HepG2 (cell line): ENCODE data around the gene DTX4. TPM values are rescaled to one million over a fixed set of nuclear protein-coding genes. Genes with fewer than 3 reads are reported as not detected.

ENCODE experiments used
- HIVEP1 ChIP-seq: sonication (generic); formaldehyde crosslinking; IDR thresholded peaks from 2 replicates; pipeline ENCODE4 v1.4.0; 2020; ENCODE audit warnings: mild to moderate bottlenecking, missing genetic modification reagents
- HOXA3 ChIP-seq: sonication (generic); formaldehyde crosslinking; IDR thresholded peaks from 2 replicates; pipeline ENCODE4 v1.5.0; 2020; ENCODE audit warnings: missing genetic modification reagents
- JDP2 ChIP-seq: sonication (generic); formaldehyde crosslinking; IDR thresholded peaks from 2 replicates; pipeline ENCODE4 v1.8.1; 2022; ENCODE audit warnings: missing genetic modification reagents, borderline replicate concordance
- MYNN ChIP-seq: sonication (generic); formaldehyde crosslinking; IDR thresholded peaks from 2 replicates; pipeline ENCODE4 v1.4.0; 2020; ENCODE audit warnings: mild to moderate bottlenecking, low read depth, missing genetic modification reagents
- TAF15 ChIP-seq: fragments of 200-400 bp; formaldehyde crosslinking; IDR thresholded peaks from one replicate; pipeline ENCODE4 v1.6.1; 2018; ENCODE audit warnings: mild to moderate bottlenecking, low read depth, low read length; ENCODE audit not compliant: poor library complexity, severe bottlenecking
- ZNF33B ChIP-seq: sonication (generic); formaldehyde crosslinking; IDR thresholded peaks from 2 replicates; pipeline ENCODE4 v1.5.1; 2020; ENCODE audit warnings: mild to moderate bottlenecking, missing genetic modification reagents
- ZNF556 ChIP-seq: sonication (generic); formaldehyde crosslinking; IDR thresholded peaks from 2 replicates; pipeline ENCODE4 v1.4.0; 2020; ENCODE audit warnings: mild to moderate bottlenecking, missing genetic modification reagents, borderline replicate concordance
- ZNF598 ChIP-seq: sonication (generic); formaldehyde crosslinking; IDR thresholded peaks from 2 replicates; pipeline ENCODE4 v1.5.1; 2020; ENCODE audit warnings: mild to moderate bottlenecking, missing genetic modification reagents, borderline replicate concordance
- ZNF777 ChIP-seq: sonication (generic); formaldehyde crosslinking; IDR thresholded peaks from 2 replicates; pipeline ENCODE4 v1.4.0; 2020; ENCODE audit warnings: missing genetic modification reagents
- ZNF883 ChIP-seq: sonication (generic); formaldehyde crosslinking; IDR thresholded peaks from 2 replicates; pipeline ENCODE4 v1.5.1; 2020; ENCODE audit warnings: mild to moderate bottlenecking, missing genetic modification reagents; ENCODE audit errors: not compliant biosample characterization
- polyA plus RNA-seq, 8 experiments: library from polyadenylated mRNA; depleted of rRNA in 3 of 8; stranded (reverse) in 7 of 8; unstranded in 1 of 8; fragments of >200 nt; fragmentation: Illumina TruSeq in 4 of 8; extraction: Trizol in 4 of 8; gene quantifications; 2 replicates each; pipeline versions ENCODE4 v1.2.1 to v1.2.3, GENCODE V29; 2011 to 2016; ENCODE audit warnings: low read depth in 4 of 8, missing spikeins in 1 of 8, mixed read lengths in 1 of 8; ENCODE audit not compliant: insufficient read depth in 1 of 8
- total RNA-seq, 5 experiments: library from RNA; depleted of rRNA; stranded (reverse); fragments of >200 nt; fragmentation: Illumina TruSeq; extraction: Trizol; gene quantifications; 2 replicates each; pipeline ENCODE4 v1.2.3, GENCODE V29; 2016; ENCODE audit warnings: low read depth in 1 of 5
- TF ChIP-seq, protein P1 (sequence below): IDR thresholded peaks from 2 replicates; pipeline ENCODE4 v1.6.1; 2012; ENCODE audit warnings: low read length, improper control_type of control experiment
- TF ChIP-seq, protein P2 (sequence below): sonication (generic); formaldehyde crosslinking; IDR thresholded peaks from 2 replicates; pipeline ENCODE4 v1.5.1; 2020; ENCODE audit warnings: mild to moderate bottlenecking, missing genetic modification reagents, moderate library complexity
- TF ChIP-seq, protein P3 (sequence below): IDR thresholded peaks from 2 replicates; pipeline ENCODE4 v1.4.0; 2020; ENCODE audit warnings: mild to moderate bottlenecking, missing genetic modification reagents
- TF ChIP-seq, protein P4 (sequence below): sonication (generic); formaldehyde crosslinking; IDR thresholded peaks from 2 replicates; pipeline ENCODE4 v1.4.0; 2020; ENCODE audit warnings: missing genetic modification reagents

Gene DTX4
- total and polyA plus RNA-seq, 2 of the 13 experiments (the other 11 are each of a cell fraction or from before 2014, with no cell fraction given) = 0.67 to 5.6 TPM

DNA sequence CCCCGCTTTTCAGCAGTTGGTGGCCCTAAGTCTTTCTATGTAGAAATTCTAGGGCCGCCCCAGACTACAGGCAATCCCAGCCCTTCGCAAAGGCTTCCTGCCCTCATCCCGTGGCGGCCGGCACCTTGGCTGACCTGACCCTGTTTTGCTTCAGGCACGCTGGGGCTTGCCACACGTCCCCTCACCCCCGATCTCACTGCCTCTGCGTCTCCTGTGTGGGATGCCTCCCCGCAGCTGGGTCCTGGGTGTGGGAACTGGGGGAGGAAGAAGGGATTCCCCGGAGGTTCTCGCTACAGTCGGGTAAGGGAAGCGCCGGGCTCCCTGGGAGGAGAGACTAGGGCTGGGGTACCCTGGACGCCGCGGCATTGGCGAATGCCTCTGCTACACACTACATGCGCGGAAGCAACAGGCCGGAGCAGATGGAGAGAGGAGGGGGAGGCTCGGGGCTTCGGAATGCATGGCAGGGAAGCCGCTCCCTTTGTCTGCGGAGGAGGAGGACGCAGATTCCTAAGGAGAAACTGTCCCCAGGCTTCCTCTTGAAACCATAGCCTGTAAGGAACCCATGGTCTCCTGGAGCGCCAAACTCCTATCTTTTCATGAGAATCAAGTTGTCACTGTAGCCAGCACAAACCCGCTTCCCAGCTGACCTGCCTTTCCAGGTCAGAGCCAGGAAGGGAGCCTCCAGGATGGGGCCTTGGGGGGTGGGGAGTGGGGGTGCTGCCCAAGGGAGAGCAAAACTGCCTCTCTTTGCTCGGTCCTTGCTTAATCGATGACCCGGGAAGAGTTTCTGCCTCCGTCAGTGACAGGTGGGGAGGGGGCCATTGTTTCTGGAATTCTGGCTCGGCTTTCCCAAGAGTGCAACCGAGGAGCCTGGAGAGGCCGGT is 1.4 kb downstream of the DTX4 start (continued):
- TF ChIP-seq ZNF883 (CRISPR knock-in tag) (peak; percentile 40), JDP2 (no peak), HIVEP1 (peak; percentile 46; the same call in 1 of the 2 replicates), ZNF33B (CRISPR knock-in tag) (peak; percentile 52; the same call in 1 of the 2 replicates), MYNN (CRISPR knock-in tag) (no peak), ZNF777 (CRISPR knock-in tag) (peak; percentile 69), HOXA3 (0 out of 2 replicates have a peak, but pooled peaks have one; percentile 12), TAF15 (peak; percentile 52), ZNF556 (no peak), ZNF598 (CRISPR knock-in tag) (0 out of 2 replicates have a peak, but pooled peaks have one; percentile 32)
- TF ChIP-seq, protein P1, sequence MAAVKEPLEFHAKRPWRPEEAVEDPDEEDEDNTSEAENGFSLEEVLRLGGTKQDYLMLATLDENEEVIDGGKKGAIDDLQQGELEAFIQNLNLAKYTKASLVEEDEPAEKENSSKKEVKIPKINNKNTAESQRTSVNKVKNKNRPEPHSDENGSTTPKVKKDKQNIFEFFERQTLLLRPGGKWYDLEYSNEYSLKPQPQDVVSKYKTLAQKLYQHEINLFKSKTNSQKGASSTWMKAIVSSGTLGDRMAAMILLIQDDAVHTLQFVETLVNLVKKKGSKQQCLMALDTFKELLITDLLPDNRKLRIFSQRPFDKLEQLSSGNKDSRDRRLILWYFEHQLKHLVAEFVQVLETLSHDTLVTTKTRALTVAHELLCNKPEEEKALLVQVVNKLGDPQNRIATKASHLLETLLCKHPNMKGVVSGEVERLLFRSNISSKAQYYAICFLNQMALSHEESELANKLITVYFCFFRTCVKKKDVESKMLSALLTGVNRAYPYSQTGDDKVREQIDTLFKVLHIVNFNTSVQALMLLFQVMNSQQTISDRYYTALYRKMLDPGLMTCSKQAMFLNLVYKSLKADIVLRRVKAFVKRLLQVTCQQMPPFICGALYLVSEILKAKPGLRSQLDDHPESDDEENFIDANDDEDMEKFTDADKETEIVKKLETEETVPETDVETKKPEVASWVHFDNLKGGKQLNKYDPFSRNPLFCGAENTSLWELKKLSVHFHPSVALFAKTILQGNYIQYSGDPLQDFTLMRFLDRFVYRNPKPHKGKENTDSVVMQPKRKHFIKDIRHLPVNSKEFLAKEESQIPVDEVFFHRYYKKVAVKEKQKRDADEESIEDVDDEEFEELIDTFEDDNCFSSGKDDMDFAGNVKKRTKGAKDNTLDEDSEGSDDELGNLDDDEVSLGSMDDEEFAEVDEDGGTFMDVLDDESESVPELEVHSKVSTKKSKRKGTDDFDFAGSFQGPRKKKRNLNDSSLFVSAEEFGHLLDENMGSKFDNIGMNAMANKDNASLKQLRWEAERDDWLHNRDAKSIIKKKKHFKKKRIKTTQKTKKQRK = no peak
- TF ChIP-seq, protein P2, sequence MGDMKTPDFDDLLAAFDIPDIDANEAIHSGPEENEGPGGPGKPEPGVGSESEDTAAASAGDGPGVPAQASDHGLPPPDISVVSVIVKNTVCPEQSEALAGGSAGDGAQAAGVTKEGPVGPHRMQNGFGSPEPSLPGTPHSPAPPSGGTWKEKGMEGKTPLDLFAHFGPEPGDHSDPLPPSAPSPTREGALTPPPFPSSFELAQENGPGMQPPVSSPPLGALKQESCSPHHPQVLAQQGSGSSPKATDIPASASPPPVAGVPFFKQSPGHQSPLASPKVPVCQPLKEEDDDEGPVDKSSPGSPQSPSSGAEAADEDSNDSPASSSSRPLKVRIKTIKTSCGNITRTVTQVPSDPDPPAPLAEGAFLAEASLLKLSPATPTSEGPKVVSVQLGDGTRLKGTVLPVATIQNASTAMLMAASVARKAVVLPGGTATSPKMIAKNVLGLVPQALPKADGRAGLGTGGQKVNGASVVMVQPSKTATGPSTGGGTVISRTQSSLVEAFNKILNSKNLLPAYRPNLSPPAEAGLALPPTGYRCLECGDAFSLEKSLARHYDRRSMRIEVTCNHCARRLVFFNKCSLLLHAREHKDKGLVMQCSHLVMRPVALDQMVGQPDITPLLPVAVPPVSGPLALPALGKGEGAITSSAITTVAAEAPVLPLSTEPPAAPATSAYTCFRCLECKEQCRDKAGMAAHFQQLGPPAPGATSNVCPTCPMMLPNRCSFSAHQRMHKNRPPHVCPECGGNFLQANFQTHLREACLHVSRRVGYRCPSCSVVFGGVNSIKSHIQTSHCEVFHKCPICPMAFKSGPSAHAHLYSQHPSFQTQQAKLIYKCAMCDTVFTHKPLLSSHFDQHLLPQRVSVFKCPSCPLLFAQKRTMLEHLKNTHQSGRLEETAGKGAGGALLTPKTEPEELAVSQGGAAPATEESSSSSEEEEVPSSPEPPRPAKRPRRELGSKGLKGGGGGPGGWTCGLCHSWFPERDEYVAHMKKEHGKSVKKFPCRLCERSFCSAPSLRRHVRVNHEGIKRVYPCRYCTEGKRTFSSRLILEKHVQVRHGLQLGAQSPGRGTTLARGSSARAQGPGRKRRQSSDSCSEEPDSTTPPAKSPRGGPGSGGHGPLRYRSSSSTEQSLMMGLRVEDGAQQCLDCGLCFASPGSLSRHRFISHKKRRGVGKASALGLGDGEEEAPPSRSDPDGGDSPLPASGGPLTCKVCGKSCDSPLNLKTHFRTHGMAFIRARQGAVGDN (CRISPR knock-in tag) = peak; percentile 52
- TF ChIP-seq, protein P3, sequence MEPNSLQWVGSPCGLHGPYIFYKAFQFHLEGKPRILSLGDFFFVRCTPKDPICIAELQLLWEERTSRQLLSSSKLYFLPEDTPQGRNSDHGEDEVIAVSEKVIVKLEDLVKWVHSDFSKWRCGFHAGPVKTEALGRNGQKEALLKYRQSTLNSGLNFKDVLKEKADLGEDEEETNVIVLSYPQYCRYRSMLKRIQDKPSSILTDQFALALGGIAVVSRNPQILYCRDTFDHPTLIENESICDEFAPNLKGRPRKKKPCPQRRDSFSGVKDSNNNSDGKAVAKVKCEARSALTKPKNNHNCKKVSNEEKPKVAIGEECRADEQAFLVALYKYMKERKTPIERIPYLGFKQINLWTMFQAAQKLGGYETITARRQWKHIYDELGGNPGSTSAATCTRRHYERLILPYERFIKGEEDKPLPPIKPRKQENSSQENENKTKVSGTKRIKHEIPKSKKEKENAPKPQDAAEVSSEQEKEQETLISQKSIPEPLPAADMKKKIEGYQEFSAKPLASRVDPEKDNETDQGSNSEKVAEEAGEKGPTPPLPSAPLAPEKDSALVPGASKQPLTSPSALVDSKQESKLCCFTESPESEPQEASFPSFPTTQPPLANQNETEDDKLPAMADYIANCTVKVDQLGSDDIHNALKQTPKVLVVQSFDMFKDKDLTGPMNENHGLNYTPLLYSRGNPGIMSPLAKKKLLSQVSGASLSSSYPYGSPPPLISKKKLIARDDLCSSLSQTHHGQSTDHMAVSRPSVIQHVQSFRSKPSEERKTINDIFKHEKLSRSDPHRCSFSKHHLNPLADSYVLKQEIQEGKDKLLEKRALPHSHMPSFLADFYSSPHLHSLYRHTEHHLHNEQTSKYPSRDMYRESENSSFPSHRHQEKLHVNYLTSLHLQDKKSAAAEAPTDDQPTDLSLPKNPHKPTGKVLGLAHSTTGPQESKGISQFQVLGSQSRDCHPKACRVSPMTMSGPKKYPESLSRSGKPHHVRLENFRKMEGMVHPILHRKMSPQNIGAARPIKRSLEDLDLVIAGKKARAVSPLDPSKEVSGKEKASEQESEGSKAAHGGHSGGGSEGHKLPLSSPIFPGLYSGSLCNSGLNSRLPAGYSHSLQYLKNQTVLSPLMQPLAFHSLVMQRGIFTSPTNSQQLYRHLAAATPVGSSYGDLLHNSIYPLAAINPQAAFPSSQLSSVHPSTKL (CRISPR knock-in tag) = no peak
- TF ChIP-seq, protein P4, sequence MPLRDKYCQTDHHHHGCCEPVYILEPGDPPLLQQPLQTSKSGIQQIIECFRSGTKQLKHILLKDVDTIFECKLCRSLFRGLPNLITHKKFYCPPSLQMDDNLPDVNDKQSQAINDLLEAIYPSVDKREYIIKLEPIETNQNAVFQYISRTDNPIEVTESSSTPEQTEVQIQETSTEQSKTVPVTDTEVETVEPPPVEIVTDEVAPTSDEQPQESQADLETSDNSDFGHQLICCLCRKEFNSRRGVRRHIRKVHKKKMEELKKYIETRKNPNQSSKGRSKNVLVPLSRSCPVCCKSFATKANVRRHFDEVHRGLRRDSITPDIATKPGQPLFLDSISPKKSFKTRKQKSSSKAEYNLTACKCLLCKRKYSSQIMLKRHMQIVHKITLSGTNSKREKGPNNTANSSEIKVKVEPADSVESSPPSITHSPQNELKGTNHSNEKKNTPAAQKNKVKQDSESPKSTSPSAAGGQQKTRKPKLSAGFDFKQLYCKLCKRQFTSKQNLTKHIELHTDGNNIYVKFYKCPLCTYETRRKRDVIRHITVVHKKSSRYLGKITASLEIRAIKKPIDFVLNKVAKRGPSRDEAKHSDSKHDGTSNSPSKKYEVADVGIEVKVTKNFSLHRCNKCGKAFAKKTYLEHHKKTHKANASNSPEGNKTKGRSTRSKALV = peak; percentile 42; the same call in 1 of the 2 replicates
